AG09319 (cell line): ENCODE results near the gene C2CD4C.
"Not testable (repeated sequence)": the region's sequence is repeated elsewhere in the genome, so short reads cannot be mapped to it uniquely, and the experiment has no call there.

Experiments used
- DNase-seq: peaks from one replicate; pipeline ENCODE4 v3.0.0-alpha.2; 2010; ENCODE audit warnings: low read depth; ENCODE audit errors: extremely low read depth
- TF ChIP-seq, protein P1 (sequence below): IDR thresholded peaks from 2 replicates; pipeline ENCODE4 v1.5.1; 2011; ENCODE audit warnings: low read depth, mild to moderate bottlenecking, inconsistent platforms, low read length, moderate library complexity

Gene C2CD4C

GRCh38 chr19:453606-454005, 44.7 kb upstream of the C2CD4C start:
- DNase-seq, result no peak
- TF ChIP-seq, protein P1, sequence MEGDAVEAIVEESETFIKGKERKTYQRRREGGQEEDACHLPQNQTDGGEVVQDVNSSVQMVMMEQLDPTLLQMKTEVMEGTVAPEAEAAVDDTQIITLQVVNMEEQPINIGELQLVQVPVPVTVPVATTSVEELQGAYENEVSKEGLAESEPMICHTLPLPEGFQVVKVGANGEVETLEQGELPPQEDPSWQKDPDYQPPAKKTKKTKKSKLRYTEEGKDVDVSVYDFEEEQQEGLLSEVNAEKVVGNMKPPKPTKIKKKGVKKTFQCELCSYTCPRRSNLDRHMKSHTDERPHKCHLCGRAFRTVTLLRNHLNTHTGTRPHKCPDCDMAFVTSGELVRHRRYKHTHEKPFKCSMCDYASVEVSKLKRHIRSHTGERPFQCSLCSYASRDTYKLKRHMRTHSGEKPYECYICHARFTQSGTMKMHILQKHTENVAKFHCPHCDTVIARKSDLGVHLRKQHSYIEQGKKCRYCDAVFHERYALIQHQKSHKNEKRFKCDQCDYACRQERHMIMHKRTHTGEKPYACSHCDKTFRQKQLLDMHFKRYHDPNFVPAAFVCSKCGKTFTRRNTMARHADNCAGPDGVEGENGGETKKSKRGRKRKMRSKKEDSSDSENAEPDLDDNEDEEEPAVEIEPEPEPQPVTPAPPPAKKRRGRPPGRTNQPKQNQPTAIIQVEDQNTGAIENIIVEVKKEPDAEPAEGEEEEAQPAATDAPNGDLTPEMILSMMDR, result no peak

GRCh38 chr19:452829-453228, 43.9 kb upstream of the C2CD4C start:
- TF ChIP-seq, protein P1, result no peak
- DNase-seq, result no peak

DNA sequence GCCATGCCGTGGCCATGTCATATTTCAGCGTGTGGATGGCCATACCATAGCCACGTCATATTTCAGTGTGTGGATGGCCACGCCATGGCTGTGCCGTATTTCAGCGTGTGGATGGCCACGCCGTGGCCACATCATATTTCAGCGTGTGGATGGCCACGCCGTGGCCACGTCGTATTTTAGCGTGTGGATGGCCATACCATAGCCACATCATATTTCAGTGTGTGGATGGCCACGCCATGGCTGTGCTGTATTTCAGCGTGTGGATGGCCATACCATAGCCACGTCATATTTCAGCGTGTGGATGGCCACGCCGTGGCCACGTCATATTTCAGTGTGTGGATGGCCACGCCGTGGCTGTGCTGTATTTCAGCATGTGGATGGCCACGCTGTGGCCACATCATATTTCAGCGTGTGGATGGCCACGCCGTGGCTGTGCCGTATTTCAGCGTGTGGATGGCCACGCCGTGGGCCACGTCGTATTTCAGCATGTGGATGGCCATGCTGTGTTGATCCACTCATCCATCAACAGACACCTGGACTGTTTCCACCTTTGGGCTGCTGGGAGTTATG, 42.0 kb upstream of the C2CD4C start:
- not testable (repeated sequence) for DNase-seq

DNA sequence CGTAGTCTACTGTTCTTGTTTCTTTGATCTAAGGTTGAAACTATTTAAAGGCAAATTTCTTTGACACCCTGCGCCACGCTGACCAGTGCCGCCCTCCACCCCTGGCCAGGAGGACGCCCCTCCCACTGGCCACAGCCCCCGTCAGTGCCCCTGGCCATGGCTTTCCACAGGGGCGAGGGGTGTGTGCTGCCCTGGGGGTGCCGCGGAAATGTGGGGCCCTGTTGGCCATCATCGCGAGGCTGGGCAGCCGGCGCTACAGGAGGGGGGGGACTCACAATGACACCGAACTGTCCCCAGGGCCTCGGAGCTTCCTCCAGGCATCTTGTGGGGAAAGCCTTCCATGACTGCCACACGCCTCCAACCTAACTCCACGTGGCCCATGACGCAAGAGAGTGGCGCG, 41.0 kb upstream of the C2CD4C start:
- DNase-seq, result no peak
- TF ChIP-seq, protein P1, result no peak

DNA sequence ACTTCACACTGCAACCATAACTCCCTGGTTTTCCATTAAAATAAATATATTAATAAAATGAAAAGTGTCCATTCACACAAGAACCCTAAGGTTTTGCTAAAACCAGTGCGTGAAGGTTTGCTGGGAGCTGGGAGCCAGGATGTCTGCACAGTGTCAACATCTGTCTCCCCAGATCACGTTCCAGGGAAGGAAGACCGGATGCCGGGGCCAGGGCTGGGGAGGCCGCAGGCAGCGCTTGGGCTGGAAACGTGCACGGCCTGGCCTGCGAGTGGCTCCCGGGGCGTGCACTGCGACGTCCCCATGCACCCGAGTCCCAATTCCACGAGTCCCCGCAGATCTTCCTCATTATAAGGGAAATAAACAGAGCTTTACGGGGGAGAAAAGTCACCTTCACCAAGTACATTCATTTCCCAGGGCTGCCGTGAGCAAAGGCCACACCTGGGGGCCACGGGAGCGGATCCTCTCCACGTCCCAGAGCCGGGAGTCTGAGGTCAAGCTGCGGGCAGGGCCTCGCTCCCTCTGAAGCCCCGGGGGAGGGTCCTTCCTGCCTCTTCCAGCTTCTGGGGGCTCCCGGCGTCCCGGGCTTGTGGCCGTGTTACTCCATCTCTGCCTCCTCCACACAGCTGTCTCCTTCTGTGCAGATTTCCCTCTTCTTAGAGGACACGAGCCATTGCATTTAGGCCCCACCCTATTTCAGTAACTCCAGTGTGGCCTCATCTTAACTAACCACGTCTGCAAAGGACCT, 39.0 kb upstream of the C2CD4C start:
- TF ChIP-seq, protein P1, result no peak
- no peak for DNase-seq

- no peak for DNase-seq
- TF ChIP-seq, protein P1, result no peak
These were observed 38.1 kb upstream of the C2CD4C start for GRCh38 chr19:447064-447426.

- no peak for DNase-seq
- TF ChIP-seq, protein P1, result no peak
These were observed 35.8 kb upstream of the C2CD4C start for GRCh38 chr19:444677-445210.
